ENCODE measurements around the gene AVPR2.

The AVPR2 gene

GRCh38 chrX:153886915-153887314 lies 17.6 kb upstream of the AVPR2 start:
- DNase-seq, result no peak

GRCh38 chrX:153887385-153887784 lies 17.1 kb upstream of the AVPR2 start:
- DNase-seq, result no peak

DNA sequence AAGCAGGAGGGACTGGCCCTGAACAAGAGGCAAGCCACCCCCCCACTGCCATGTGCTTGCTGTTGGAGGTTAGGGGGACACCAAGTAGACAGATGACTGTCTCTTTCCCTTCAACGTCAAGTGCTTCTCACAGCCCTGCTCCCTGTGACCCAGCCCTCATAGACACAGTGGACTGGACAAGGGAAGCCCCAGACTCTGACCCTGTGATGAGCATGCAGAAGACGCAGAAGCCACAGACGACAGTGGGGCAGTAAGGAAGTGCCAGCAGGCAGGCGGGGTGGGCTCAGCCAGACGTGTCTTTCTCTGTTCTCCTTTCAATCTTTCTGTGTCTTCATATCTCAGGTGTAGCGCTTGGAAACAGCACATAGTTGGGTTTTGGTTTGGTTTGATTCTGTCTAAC lies 16.1 kb upstream of the AVPR2 start:
- DNase-seq, result no peak

GRCh38 chrX:153889123-153889522 lies 15.3 kb upstream of the AVPR2 start:
- no peak for DNase-seq

DNA sequence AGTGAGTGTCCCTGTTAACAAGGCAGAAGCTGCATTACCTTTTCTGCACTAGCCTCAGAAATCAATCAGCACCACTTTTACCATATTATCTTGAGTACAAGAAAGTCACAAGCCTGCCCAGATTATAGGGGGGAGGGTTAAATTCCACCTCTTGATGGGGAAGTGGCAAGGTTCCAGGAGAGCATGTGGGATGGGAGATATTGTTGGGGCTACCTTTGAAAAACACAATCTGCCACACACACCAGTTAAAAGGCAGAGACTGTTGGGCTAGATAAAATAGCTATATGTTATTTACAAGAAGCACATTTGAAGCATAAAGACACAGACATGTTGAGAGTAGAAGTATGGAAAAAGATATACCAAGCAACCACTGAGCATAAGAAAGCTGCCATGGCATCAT lies 6.6 kb upstream of the AVPR2 start:
- no peak for DNase-seq

DNA sequence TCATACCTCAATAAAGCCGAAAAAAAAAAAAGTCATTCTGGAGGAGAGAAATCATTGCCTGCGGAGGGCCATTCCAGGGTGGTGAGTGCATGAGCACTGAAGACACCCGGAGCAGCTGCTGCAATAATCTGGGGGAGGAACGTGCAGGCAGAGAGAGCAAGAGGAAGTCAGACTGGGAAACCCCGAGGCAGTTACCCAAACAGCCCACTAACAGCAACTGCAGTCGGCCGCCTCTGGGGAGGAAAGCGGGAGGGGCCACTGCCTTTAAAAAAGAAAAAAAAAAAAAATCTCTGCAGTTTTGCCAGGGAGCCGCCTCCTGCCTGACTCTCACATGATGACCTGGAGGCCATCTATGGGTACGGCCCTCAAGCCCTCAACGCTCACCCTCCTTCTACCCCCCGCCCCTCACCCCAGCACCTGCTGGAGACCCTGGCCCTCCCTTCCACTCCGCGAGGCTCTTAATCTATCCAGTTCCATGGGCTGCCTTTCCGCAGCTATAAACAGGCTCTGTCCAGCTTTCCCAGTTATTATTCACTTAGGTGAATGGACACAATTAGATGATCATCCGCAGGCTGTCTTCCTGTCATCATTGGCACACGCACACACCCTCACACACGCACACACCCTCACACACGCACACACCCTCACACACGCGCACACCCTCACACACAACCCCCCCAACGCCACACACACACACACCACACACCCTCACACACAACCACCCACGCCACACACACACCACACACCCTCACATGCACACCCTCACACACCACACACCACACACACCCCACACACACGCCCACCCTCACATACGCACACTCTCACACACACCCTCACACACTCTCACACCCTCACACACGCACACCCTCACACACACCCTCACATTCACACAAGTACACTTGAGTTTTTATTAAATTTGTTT lies 3.4 kb upstream of the AVPR2 start:
- peak; percentile 74 for DNase-seq

DNA sequence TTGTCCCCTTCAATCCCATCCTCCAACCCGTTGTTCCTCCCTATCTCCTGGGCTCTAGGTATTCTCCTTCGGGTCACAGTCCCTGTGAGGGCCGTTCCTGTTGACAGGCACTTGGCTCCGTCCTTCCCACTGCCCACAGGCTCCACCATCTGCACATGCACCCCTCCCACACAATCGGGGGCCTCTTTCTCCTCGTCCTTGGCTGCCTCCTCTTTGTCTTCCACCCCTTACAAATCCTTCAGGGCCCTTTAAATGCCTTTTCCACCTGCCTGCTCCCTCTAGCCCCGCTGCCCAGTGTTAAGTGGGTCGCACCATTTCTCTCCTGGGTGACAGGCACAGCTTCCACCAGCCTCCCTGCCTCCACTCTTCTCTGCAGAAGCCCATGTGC lies 2.7 kb upstream of the AVPR2 start:
- DNase-seq, result no peak

DNA sequence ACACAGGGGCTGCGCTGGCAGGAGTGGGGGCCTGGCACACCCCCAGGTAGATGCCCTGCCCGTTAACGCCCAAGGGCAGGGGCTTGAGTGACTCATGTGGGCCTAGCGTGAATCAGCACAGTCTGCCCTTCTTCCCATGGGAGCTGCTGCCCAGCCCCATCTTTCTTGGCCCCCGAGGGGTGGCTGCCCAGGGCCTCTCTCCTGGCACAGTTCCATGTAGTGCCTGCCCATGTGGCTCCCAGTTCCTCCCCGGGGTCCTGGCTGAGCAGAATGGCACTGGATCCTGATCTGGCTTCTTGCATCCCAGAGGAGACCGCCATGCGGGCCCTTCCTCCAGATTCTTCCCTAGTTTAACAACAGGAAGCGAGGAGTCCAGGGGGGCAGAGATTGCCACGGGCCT lies 2.1 kb upstream of the AVPR2 start:
- DNase-seq, result no peak

GRCh38 chrX:153903238-153903980 lies 1.1 kb upstream of the AVPR2 start:
- no peak for DNase-seq

GRCh38 chrX:153905481-153906095 lies 1.1 kb downstream of the AVPR2 start:
- no peak for DNase-seq

GRCh38 chrX:153906126-153906917 lies 1.8 kb downstream of the AVPR2 start:
- DNase-seq, result peak; percentile 31

- no peak for DNase-seq
Measured at GRCh38 chrX:153907456-153907855, 3.0 kb downstream of the AVPR2 start.

- DNase-seq, result no peak
Measured at GRCh38 chrX:153908219-153908860, 3.9 kb downstream of the AVPR2 start.

DNA sequence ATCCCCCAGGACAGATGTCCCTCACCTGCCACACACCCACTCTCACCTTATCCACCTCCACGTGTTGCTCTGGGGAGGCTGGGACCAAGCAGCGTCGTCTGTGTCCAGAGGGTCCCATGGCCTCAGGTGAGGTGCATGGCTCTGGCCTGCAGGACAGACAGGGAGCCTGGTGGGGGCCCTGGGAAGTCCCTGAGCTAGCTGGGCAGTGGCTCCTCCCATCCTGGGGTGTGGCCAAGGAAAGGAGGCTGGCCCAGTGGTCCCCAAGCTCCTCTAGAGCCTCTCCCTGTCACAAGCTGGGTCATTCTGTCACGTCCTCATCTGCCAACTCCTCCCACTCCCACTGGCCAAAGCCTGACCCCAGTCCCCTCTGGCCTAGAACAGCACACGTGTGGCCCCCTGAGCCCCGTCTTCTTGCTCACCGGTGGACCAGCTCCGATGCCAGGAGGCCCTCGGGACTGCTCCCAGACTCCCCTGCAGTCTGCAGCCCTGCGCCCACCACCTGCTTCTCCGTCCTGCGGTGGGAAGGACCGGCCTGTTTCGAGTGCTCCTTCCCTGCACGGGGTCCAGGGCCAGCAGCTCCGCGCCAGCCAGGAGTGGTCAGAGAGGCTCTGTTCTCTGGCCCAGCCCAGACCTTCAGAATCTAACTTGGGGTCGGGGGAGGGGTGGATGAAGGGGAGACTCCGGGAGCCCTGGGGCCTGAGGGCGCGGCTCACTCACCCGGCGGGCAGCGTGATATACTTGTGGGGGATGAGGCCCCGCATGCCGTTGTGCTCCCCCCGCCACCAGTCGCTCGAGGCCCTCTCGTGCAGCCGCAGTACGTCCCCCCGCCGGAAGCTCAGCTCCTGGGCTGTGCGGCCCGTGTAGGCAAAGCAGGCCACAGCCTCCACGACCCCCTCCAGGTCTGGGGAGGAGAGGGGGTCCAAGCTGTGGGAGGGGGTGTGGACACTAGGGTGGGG lies 4.8 kb downstream of the AVPR2 start:
- no peak for DNase-seq

DNA sequence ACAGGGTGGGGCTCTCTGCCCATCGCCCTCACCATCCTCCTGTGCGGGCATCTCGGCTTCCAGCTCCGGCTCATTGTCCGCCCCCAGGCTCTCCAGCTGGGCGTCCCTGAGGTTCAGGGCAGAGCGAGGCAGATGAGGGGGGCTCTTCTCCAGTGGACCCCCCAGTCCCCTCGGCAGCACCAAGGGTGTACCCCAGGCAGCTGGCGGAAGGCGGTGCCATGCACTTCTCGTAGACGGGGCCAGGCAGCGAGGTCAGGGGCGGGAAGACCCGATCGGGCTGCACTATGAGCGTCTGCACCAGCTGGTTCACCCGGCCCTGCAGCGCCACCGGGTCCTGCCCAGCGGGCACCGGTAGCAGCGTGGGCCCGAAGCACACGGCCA lies 5.5 kb downstream of the AVPR2 start:
- DNase-seq, result no peak

GRCh38 chrX:153910446-153910845 lies 6.0 kb downstream of the AVPR2 start:
- no peak for DNase-seq

DNA sequence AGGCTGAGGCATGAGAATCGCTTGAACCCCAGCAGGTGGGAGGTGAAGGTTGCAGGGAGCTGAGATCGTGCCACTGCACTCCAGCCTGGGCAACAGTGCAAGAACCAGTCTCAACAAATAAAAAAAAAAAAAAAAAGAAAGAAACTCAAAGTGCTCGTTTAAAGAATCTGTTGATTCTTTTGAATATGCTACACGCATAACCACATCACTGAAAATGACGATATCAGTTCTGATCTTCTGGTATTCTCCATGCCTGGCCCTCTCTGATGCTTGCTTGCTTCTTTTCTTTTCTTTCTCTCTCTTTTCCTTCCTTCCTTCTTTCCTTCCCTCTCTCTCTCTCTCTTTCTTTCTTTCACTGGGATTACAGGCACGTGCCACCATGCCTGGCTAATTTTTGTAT lies 7.3 kb downstream of the AVPR2 start:
- no peak for DNase-seq

GRCh38 chrX:153913211-153913610 lies 8.7 kb downstream of the AVPR2 start:
- no peak for DNase-seq

DNA sequence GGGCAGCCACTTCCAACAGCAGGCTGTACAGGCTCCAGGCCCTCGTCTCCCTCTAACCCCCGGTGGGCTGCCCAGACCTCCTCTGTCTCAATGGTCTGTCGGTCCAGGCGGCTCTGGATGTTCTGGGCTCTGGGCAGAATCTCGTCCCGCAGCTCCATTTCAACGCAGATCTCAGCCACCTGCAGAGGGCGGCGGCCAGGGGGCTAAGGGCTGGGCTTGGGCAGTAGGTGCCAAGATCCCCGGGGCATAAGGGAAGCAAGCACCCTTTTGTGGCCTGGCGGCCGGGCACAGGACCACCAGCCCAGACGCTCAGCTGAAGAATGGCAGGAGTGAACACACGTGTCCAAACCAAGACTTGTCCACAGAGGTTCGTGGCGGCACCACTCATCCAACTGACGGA lies 9.2 kb downstream of the AVPR2 start:
- no peak for DNase-seq

GRCh38 chrX:153917869-153918268 lies 13.4 kb downstream of the AVPR2 start:
- DNase-seq, result no peak

DNA sequence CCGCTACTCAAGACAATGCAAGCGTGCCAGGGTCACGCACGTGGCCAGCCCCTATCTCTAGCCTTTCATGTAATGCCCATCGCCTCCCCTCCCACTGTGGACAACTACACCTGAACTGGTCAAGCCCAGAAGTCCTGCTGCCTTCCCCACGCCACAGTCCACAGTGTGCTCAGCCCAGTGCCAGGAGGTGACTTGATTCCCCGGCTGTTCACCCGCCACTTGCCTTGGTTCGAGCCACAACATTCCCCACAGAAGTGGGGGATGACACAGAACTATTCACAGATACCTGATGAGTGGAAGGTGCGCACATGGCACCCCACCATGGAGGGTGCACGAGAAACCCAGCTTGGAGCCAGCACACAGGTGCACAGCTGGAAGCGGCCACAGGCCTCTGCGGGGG lies 14.8 kb downstream of the AVPR2 start:
- no peak for DNase-seq
